Kidney (tissue), 14 donors: Measurements from ENCODE around the gene DRAXIN. TPM values are rescaled to one million over a fixed set of nuclear protein-coding genes. Genes with fewer than 3 reads are reported as not detected.

Experiments
- DNase-seq, 5 donors: peaks; one replicate each; pipeline ENCODE4 v3.0.0-alpha.2; 2013 to 2020
- FAIRE-seq: peaks from 2 replicates; lab custom pipeline; 2012; peaks lifted over from hg19 to GRCh38; lab: Jason Lieb, UNC
- H3K27ac ChIP-seq, 2 donors: one replicate each; pipeline ENCODE4 v1.7.0; 2013; ENCODE audit warnings: low read depth in 2 of 2, low read length in 2 of 2, inconsistent platforms in 1 of 2
- H3K27me3 ChIP-seq: one replicate; pipeline ENCODE4 v1.7.1; 2013; ENCODE audit warnings: low read length, inconsistent platforms; ENCODE audit not compliant: control insufficient read depth, insufficient read depth
- H3K36me3 ChIP-seq, 3 donors: one replicate each; pipeline versions ENCODE4 v1.7.0 to v1.7.1; 2013; ENCODE audit warnings: low read length in 3 of 3, control low read depth in 1 of 3, inconsistent platforms in 1 of 3; ENCODE audit not compliant: insufficient read depth in 3 of 3, control insufficient read depth in 2 of 3
- H3K4me1 ChIP-seq, 3 donors: one replicate each; pipeline versions ENCODE4 v1.7.0 to v1.7.1; 2013; ENCODE audit warnings: low read length in 3 of 3, inconsistent platforms in 1 of 3, low read depth in 1 of 3; ENCODE audit not compliant: control insufficient read depth in 2 of 3, insufficient read depth in 2 of 3
- H3K4me3 ChIP-seq, 3 donors: one replicate each; pipeline versions ENCODE4 v1.7.0 to v1.8.1; 2013; ENCODE audit warnings: low read length in 3 of 3, control low read depth in 1 of 3, inconsistent platforms in 1 of 3
- H3K9ac ChIP-seq, 3 donors: one replicate each; pipeline versions ENCODE4 v1.7.0 to v1.7.1; 2013; ENCODE audit warnings: low read length in 3 of 3, control low read depth in 1 of 3, inconsistent platforms in 1 of 3
- H3K9me3 ChIP-seq, 3 donors: one replicate each; pipeline versions ENCODE4 v1.7.0 to v1.7.1; 2013; ENCODE audit warnings: low read length in 3 of 3, control low read depth in 1 of 3, inconsistent platforms in 1 of 3; ENCODE audit not compliant: control insufficient read depth in 2 of 3, insufficient read depth in 1 of 3
- intact Hi-C: fragments of 100-400 bp; cut with DNase I; formaldehyde crosslinking; loops from one replicate; pipeline ENCODE4 v1.11.1; 2022
- polyA plus RNA-seq: library from polyadenylated mRNA; stranded (reverse); fragments of 350-450 nt; fragmentation: Illumina TruSeq; extraction: RNeasy Lipid Tissue Mini Kit (QIAGEN cat#74804); gene quantifications from one replicate; pipeline ENCODE4 v1.2.3, GENCODE V29; 2014; ENCODE audit warnings: low read depth, low replicate concordance; ENCODE audit not compliant: insufficient read depth
- total RNA-seq: library from RNA; stranded (reverse); fragmentation: NEBNext Ultra II Directional; extraction: Animal tissue kit (Norgen Biotek cat#: 25700); gene quantifications from one replicate; pipeline ENCODE4 v1.2.1, GENCODE V29; 2021
- TF ChIP-seq, protein P1 (sequence below): IDR thresholded peaks from 3 replicates; pipeline ENCODE4 v1.5.1; 2012; ENCODE audit warnings: mild to moderate bottlenecking, moderate library complexity, borderline replicate concordance; ENCODE audit not compliant: insufficient read depth; ENCODE audit errors: extremely low read depth
- donor health status: control.
- donor health status: control.
- donor health status: control.
- donor health status: control.
- donor health status: control.
- donor health status: DM: yes; HTN: yes; CAD: no.
- donor health status: Normal renal cell carcinoma (clear cell type).

DRAXIN gene
- total and polyA plus RNA-seq, 2 donors from 2014 or later, result 0.17 to 0.28 TPM

DNA sequence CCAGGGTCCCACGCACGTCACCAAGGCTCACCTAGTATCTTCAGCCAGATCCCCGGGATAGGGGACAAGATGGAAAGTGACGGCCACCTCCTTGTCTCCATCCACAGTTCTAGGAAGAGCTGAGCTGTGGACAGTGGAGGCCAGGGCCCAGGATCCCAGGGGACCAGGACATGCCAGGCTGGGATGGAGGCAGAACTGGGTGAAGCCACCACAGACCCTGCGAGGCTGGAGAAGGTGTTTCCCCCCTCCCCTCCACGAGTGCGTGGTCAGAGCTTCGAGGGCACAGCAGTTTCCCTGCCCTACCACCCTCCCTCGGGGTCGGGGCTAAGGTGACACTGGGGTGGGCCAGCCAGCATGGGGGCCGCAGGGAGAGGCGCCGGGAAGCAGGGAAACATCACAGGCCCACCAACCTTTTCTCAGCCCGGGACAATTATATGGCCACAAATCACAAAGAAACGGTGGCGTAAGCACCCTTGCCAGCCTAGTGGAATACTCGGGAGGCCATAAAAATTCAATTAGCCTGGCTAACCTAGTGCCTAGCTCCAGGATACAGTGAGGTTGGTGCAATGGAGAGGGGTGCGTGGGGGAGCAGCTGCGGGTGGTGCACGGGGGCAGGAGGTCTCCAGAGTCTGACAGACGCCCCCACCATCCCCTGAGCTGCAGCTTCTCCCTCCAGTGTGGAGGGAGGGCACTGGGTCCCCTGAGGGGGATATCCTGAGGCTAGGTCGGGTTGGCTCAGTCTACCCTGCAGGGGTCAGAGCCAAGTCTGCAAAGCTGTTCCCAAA is 13.4 kb downstream of the DRAXIN start:
- TF ChIP-seq, protein P1, sequence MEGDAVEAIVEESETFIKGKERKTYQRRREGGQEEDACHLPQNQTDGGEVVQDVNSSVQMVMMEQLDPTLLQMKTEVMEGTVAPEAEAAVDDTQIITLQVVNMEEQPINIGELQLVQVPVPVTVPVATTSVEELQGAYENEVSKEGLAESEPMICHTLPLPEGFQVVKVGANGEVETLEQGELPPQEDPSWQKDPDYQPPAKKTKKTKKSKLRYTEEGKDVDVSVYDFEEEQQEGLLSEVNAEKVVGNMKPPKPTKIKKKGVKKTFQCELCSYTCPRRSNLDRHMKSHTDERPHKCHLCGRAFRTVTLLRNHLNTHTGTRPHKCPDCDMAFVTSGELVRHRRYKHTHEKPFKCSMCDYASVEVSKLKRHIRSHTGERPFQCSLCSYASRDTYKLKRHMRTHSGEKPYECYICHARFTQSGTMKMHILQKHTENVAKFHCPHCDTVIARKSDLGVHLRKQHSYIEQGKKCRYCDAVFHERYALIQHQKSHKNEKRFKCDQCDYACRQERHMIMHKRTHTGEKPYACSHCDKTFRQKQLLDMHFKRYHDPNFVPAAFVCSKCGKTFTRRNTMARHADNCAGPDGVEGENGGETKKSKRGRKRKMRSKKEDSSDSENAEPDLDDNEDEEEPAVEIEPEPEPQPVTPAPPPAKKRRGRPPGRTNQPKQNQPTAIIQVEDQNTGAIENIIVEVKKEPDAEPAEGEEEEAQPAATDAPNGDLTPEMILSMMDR, result no peak
- Histone ChIP-seq H3K36me3 (no peaks in the 10 kb centered on the region), H3K27me3 (peaks cover 5% of the 10 kb centered on the region), H3K27ac (no peak overlapping the region), H3K9ac (no peak overlapping the region), H3K4me3 (no peak overlapping the region), H3K4me1 (peaks cover 0 to 10% (median 5%) of the 10 kb centered on the region in 3 donors), H3K9me3 (peaks cover 0 to 2% (median 0%) of the 10 kb centered on the region in 3 donors)
- peak in 4 of 5 donors; percentile 61 to 79 (median 70) for DNase-seq
- FAIRE-seq, result no peak
- intact Hi-C loops, result no loop called here

DNA sequence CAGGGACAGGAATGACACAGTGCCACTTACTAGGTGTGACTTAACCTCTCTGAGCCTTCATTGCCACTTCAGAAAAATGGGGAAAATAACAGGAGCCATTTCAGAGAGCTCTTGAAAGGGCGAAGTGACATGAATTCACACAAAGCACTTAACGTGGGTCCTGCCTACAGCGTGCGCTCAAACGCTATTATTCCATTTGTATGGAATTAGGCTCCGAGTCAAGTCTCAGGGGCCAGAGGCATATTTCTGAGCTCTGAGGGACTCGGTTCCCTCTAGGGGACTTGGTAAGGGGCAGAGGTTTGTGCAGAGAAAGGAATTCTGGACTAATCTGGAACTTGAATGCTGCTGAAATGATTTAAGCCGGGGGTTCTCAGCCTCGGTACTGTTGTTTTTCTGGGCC is 14.1 kb downstream of the DRAXIN start:
- no peak for FAIRE-seq
- Histone ChIP-seq H3K27ac (no peak overlapping the region), H3K36me3 (no peaks in the 10 kb centered on the region), H3K9me3 (peaks cover 0 to 2% (median 0%) of the 10 kb centered on the region in 3 donors), H3K27me3 (peaks cover 5% of the 10 kb centered on the region), H3K4me1 (peaks cover 0 to 10% (median 5%) of the 10 kb centered on the region in 3 donors), H3K4me3 (no peak overlapping the region), H3K9ac (no peak overlapping the region)
- no peak for DNase-seq
- TF ChIP-seq, protein P1, result no peak
- intact Hi-C loops, result no loop called here

DNA sequence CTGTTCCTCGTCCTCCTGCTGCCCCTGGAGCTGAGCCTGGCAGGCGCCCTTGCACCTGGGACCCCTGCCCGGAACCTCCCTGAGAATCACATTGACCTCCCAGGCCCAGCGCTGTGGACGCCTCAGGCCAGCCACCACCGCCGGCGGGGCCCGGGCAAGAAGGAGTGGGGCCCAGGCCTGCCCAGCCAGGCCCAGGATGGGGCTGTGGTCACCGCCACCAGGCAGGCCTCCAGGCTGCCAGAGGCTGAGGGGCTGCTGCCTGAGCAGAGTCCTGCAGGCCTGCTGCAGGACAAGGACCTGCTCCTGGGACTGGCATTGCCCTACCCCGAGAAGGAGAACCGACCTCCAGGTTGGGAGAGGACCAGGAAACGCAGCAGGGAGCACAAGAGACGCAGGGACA is 14.8 kb downstream of the DRAXIN start:
- intact Hi-C loops, result no loop called here
- TF ChIP-seq, protein P1, result no peak
- Histone ChIP-seq H3K36me3 (no peaks in the 10 kb centered on the region), H3K27me3 (peaks cover 5% of the 10 kb centered on the region), H3K4me3 (no peak overlapping the region), H3K27ac (no peak overlapping the region), H3K9ac (no peak overlapping the region), H3K9me3 (peaks cover 0 to 2% (median 0%) of the 10 kb centered on the region in 3 donors), H3K4me1 (peaks cover 0 to 5% (median 4%) of the 10 kb centered on the region in 3 donors)
- DNase-seq (no peak), FAIRE-seq (no peak)
